Measurements from ENCODE around the gene KIF13A.

GRCh38 chr6:17894905-17895304 is 92.5 kb downstream of the KIF13A start:
- TF ChIP-seq CTCF (IDR thresholded peaks at IDR 0.05): no peak
- TF ChIP-seq POLR2A (IDR thresholded peaks at IDR 0.05): no peak

Measured in prostate gland (tissue), 2 donors.